HL-60/S4 treated with phorbol 12-myristate 13-acetate at 8.2 ng/mL for 4 days and 3 days (cell line): ENCODE measurements around the gene EFNA4.

Experiments used
- in situ Hi-C: fragments of 300-500 bp; cut with MboI; formaldehyde crosslinking; loops from 2 replicates; pipeline ENCODE4 v1.15.0; 2022; ENCODE audit warnings: low sequenced_read_pairs

Gene EFNA4

GRCh38 chr1:155085504-155086127, 22.1 kb downstream of the EFNA4 start:
- in situ Hi-C loops, result no loop called here

- in situ Hi-C loops, result no loop called here
Measured at GRCh38 chr1:155086128-155086741, 22.7 kb downstream of the EFNA4 start.

GRCh38 chr1:155086856-155087535, 23.5 kb downstream of the EFNA4 start:
- in situ Hi-C loops, result no loop called here

DNA sequence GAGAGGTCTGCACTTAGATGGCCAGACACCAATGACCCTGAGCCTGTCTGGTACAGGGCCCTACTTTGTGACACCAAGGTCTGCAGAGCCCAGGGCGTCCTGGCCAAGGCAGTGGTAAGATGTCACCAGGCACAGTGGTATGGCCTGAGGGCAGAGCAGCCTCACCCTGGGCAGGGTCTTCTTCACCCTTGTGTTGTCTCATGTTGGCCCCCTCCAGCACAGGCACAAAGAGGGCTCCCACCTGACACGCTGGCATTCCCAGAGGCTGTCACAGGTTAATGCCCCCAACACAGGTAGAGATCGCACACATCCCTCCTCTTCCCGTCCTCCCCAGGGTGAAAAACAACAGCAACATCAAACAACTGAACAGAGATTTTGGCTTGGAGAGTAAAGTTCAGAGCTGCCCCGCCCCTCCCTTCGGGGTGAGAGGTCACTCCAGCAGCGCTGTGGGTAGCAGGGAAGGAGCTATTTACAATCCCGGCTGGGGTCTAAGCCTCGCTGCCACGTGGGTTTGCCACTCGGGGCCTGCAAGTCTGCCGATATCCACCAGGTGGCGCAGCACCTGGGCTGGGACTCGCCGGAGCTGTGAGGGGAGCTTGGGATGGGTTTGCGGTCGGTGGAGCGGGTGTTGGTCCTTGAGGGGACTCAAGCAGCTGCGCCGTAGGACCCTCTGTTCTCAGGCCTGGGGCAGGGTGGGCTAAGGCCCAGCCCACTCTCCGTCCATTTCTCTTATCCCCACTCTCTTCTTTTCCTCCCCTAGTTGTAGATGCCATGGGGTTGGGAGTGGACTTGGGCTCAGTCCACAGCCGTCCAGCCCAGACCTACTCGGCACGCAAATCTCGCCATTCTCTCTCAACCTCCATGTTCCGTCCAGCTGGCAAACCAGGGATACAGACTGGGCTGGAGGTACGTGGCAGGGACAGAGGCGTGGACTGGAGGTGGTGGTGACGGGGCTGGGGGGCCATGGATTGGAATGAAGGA, 27.8 kb downstream of the EFNA4 start:
- in situ Hi-C loops, result no loop called here

DNA sequence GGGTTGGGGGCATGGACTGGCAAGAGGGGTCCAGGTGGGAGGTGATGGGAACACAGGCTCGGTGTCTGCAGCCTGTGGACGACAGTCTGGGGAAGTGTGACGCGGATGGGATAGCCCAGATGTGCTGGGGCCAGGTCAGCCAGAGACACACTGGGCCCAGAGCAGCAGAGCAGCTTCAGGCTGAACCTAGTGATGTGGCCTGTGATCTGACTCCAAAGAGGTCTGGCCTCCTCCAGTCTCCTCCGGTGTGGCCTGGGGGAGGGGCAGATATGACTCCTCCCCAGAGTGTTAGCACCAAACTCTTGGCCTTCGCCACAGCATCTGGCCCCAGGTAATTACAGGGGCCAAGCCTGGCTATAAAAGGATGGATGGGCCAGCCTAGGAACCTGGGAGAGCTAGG, 28.6 kb downstream of the EFNA4 start:
- in situ Hi-C loops, result no loop called here

DNA sequence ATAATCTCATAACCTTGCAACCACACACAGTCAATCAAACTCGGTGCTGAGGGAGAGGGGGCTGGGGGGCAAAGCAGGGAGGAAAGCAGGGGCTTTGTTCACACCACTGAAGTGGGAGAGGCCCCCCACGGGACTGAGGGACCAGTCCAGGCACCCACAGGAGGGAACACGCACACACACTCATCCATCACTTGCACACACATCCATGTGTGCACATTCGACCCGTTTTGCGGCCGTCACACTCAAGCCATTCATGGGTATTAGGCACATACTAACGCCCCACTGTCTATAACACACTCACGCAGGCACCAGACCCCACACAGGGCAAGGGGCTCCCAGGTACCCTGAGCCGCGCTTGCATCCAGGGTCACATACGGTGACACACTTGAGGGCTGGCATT, 29.1 kb downstream of the EFNA4 start:
- in situ Hi-C loops, result no loop called here

DNA sequence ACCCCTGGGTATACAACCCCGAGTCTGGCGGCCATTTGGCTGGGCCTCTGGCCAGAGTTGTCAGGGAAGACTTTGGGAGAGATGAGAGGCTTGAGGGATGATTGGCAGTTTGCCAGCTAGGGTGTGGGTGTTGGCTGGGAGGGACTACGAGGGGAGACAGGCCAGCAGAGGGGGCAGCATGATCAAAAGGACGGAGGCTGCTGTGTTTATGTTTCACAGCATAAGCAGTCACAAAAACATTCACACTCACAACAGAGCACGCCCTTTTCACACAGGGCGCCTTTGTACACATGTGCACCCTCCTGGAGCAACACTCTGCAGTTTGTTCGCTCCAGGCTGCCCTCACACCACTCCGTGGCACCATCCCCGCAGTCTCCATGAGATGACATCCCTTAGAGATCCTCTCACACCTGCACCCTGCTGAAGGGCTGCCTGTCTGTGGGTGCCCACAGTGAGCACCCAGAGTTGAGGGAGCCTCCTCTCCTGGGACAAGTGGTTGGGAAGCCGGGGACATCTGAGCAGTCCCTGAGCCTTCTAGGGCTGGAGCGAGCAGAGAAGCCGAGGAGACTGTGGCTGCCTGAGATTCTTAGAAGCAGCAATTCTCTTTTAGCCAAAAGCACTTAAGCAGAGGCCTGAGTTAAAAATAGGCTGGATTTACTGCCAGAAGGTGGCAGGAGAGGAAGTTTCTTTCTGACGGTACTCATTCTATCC, 30.5 kb downstream of the EFNA4 start:
- in situ Hi-C loops, result no loop called here

DNA sequence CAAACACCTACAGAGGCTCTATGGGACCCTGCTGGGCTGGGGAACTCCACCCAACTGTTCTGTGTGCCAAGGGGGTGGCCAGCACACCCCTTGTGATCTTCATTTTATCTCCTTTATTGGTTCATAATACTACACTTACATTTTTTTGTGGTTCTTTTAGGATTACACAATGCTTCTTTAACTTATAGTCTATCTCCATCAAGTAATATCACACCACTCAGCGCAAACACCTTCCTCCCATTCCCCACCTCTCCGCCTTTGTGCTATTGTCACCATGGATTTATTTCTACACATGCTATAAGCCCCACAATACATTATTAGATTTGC, 31.0 kb downstream of the EFNA4 start:
- in situ Hi-C loops, result no loop called here

DNA sequence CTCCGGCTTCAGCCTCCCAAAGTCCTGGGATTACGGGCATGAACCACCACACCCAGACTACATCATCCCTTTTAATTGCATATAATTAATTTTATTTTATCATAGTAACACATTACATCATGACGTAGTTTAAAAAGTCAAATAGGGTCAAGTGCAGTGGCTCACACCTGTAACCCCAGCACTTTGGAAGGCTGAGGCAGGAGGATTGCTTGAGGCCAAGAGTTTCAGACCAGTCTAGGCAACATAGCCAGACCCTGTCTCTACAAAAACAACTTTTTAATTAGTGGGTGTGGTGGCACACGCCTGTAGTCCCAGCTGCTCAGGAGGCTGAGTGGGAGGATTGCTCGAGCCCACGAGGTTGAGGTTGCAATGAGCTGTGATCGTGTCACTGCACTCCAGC, 35.8 kb downstream of the EFNA4 start:
- in situ Hi-C loops, result loop anchor here (5.0 kb wide), 1 partner anchor 68 kb away; no protein-coding TSS in a partner anchor

- in situ Hi-C loops, result no loop called here
Measured at GRCh38 chr1:155103325-155103724, 39.8 kb downstream of the EFNA4 start.

DNA sequence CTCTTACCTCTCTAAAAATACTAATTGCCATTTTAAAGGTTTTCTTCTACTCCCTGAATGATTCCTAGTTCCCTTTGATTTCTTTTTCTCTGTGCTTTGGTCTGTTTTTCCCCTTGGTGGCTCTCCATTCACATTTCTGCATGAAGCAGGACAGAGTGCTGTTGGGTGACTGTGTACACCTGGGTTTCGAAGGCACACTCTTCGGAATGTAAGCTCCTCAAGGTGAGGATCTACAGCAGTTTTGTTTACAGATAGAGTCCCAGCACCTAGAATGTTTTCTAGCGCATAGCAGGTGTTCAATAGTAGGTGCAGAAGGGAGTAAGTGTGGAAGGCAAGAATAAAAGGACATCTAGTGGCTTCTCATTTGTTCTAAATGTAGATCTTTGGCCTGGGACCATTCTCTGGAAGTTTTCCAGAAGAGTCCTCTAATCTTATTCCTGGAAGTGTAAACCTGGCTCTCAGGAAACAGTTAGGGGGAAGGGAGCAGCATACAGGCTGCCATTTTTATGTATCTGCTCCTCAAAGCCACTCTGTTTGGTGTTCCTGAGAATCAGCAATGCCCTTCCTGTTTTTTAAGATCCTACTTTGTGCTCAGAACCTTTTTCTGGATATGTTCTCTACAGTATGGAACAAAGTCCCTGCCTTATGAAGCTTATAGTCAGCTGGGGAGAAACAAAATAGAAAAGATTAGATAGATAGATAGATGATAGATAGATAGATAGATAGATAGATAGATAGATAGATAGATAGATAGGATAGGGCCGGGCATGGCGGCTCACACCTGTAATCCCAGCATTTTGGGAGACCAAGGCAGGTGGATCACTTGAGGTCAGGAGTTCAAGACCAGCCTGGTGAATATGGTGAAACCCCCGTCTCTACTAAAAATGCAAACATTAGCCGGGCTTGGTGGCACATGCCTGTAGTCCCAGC, 41.3 kb downstream of the EFNA4 start:
- in situ Hi-C loops, result no loop called here

DNA sequence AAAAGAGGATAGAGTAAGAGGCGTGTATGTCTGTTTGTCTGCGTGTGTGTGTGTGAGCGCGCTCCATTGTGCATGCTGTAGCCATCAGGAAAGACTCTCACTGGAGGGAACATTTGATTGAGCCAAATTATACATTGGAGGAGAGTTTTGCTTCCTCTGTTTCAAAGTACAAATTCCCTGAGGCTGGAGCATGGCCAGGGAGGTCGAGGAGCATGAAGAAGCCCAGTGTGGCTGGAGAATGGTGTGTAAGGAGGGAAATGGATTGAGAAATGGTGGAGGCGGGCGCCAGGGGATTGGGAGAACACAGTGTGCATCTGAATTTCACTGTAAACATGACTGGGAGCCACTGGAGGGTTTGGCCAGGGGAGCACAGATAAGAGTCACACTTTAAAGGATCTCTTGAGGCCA, 42.1 kb downstream of the EFNA4 start:
- in situ Hi-C loops, result no loop called here

- in situ Hi-C loops, result no loop called here
Measured at GRCh38 chr1:155106862-155107261, 43.3 kb downstream of the EFNA4 start.

GRCh38 chr1:155107309-155108264, 44.0 kb downstream of the EFNA4 start:
- in situ Hi-C loops, result no loop called here

GRCh38 chr1:155108296-155108695, 44.8 kb downstream of the EFNA4 start:
- in situ Hi-C loops, result no loop called here

DNA sequence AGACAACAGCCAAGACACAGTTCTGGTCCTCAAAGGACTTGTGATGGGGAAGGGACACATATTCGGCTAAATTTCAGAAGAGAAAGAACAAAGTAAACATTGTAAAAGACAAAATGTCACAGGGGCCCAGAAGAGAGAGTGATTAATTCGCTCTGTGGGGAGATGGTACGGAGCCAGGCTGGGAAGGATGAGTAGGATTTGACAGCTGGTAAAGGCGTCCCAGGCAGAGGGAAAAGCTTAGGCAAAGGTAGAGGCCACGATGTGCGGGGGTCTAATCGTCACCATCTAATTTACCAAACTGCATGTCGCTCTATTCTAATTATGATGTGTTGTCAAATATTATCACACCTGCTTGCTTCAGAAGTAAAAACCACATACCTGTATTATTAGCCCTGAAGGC, 46.8 kb downstream of the EFNA4 start:
- in situ Hi-C loops, result no loop called here

DNA sequence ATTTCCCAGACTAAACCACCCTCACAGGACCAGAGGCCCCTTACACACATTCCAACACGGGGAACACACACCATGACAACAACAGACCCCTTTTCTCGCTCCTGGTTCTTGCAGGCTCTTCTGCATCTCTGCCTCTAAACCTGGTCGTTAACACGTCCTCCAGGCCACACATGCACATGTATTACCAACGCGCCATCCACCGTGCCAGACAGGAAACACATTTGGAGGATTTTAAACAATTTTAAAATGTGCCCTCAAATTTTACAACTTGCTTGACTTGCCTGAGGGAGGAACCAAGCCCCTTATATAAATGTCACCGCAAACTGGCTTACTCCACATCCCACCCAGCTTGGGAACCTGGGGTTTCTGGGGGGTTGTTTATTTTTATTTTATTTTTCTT, 47.3 kb downstream of the EFNA4 start:
- in situ Hi-C loops, result no loop called here

- in situ Hi-C loops, result no loop called here
Measured at GRCh38 chr1:155113450-155113980, 50.0 kb downstream of the EFNA4 start.
